HepG2 (cell line): Measurements from ENCODE around the gene LMAN2. TPM values are rescaled to one million over a fixed set of nuclear protein-coding genes. Genes with fewer than 3 reads are reported as not detected.

Source experiments
- ARID4A ChIP-seq: sonication (generic); formaldehyde crosslinking; IDR thresholded peaks from 2 replicates; pipeline ENCODE4 v1.5.0; 2020; ENCODE audit warnings: mild to moderate bottlenecking, missing genetic modification reagents, borderline replicate concordance
- PAX8 ChIP-seq: sonication (generic); formaldehyde crosslinking; IDR thresholded peaks from 2 replicates; pipeline ENCODE4 v1.8.0; 2022; ENCODE audit warnings: mild to moderate bottlenecking, missing genetic modification reagents, borderline replicate concordance
- SNAPC5 ChIP-seq: sonication (generic); formaldehyde crosslinking; IDR thresholded peaks from 2 replicates; pipeline ENCODE4 v1.8.1; 2023; ENCODE audit warnings: mild to moderate bottlenecking, missing genetic modification reagents, borderline replicate concordance
- SP5 ChIP-seq: IDR thresholded peaks from 2 replicates; pipeline ENCODE4 v1.6.1; 2016; ENCODE audit warnings: low read depth, borderline replicate concordance
- ZFX ChIP-seq: sonication (generic); formaldehyde crosslinking; IDR thresholded peaks from 2 replicates; pipeline ENCODE4 v1.4.0; 2020; ENCODE audit warnings: mild to moderate bottlenecking, low read depth, missing genetic modification reagents, moderate library complexity
- ZNF138 ChIP-seq: sonication (generic); formaldehyde crosslinking; IDR thresholded peaks from 2 replicates; pipeline ENCODE4 v1.5.0; 2020; ENCODE audit warnings: mild to moderate bottlenecking, low read depth, missing genetic modification reagents
- ZNF326 ChIP-seq: sonication (generic); formaldehyde crosslinking; IDR thresholded peaks from 2 replicates; pipeline ENCODE4 v1.4.0; 2020; ENCODE audit warnings: missing genetic modification reagents, borderline replicate concordance
- ZNF598 ChIP-seq: sonication (generic); formaldehyde crosslinking; IDR thresholded peaks from 2 replicates; pipeline ENCODE4 v1.5.1; 2020; ENCODE audit warnings: mild to moderate bottlenecking, missing genetic modification reagents, borderline replicate concordance
- polyA plus RNA-seq, 8 experiments: library from polyadenylated mRNA; depleted of rRNA in 3 of 8; stranded (reverse) in 7 of 8; unstranded in 1 of 8; fragments of >200 nt; fragmentation: Illumina TruSeq in 4 of 8; extraction: Trizol in 4 of 8; gene quantifications; 2 replicates each; pipeline versions ENCODE4 v1.2.1 to v1.2.3, GENCODE V29; 2011 to 2016; ENCODE audit warnings: low read depth in 4 of 8, missing spikeins in 1 of 8, mixed read lengths in 1 of 8; ENCODE audit not compliant: insufficient read depth in 1 of 8
- total RNA-seq, 5 experiments: library from RNA; depleted of rRNA; stranded (reverse); fragments of >200 nt; fragmentation: Illumina TruSeq; extraction: Trizol; gene quantifications; 2 replicates each; pipeline ENCODE4 v1.2.3, GENCODE V29; 2016; ENCODE audit warnings: low read depth in 1 of 5
- TF ChIP-seq, protein P1 (sequence below): sonication (generic); formaldehyde crosslinking; IDR thresholded peaks from 2 replicates; pipeline ENCODE4 v1.4.0; 2020; ENCODE audit warnings: mild to moderate bottlenecking, missing genetic modification reagents, borderline replicate concordance
- TF ChIP-seq, protein P2 (sequence below): sonication (generic); formaldehyde crosslinking; IDR thresholded peaks from 2 replicates; pipeline ENCODE4 v1.4.0; 2020; ENCODE audit warnings: missing genetic modification reagents, mild to moderate bottlenecking, borderline replicate concordance
- TF ChIP-seq, protein P3 (sequence below): IDR thresholded peaks from 2 replicates; pipeline ENCODE4 v1.6.1; 2016; ENCODE audit warnings: low read depth, borderline replicate concordance
- TF ChIP-seq, protein P4 (sequence below): IDR thresholded peaks from 2 replicates; pipeline ENCODE4 v1.6.1; 2016; ENCODE audit warnings: mild to moderate bottlenecking, missing biosample characterization, missing genetic modification reagents

The LMAN2 gene
- total and polyA plus RNA-seq, 2 of the 13 experiments (the other 11 are each of a cell fraction or from before 2014, with no cell fraction given): 191 to 197 TPM

DNA sequence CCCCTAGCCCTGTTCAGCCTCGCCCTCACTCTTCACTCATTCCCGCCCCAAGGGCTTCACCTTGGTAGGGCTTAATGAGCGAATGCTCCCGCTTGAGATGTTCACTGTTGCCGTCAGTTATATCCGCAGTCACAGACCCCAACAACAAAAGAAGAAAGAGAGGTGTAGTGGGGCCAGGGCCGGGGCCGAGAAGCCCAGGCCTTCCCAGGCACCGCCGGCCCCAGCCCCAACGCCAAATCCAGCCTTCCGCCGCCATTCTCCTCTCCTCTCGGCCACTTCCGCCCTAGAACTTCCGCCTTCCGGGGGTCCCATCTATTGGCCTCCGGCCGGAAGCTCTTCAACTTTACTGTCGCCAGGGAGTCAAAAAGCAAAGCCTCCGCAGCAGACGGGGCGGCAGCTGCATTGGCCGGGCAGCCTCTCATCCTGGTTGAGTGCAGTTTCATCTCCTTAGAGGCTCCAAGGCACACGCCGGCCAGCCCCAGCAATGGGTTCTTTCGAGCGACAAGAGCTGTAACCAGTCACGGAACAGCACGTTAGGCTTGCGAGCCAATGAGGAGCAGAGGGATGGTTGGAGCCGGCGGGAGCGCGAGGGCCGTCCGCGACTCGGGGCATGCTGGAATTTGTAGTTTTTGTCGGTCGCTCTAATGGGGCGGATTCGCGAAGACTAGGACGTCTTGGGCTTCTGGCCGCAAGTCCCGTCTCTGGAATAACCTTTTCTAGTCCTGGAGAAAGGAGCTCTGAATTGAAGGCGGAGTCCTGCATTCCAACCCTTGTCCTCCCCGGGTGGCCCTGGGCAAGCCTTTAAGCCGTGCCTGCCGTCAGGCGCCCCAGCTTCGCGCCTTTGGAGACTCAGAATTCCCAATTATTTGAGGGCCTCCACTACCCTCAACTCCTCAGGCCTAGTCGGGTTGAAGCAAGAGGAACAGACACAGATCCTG lies at the start of gene LMAN2 (continued):
- TF ChIP-seq, protein P1, sequence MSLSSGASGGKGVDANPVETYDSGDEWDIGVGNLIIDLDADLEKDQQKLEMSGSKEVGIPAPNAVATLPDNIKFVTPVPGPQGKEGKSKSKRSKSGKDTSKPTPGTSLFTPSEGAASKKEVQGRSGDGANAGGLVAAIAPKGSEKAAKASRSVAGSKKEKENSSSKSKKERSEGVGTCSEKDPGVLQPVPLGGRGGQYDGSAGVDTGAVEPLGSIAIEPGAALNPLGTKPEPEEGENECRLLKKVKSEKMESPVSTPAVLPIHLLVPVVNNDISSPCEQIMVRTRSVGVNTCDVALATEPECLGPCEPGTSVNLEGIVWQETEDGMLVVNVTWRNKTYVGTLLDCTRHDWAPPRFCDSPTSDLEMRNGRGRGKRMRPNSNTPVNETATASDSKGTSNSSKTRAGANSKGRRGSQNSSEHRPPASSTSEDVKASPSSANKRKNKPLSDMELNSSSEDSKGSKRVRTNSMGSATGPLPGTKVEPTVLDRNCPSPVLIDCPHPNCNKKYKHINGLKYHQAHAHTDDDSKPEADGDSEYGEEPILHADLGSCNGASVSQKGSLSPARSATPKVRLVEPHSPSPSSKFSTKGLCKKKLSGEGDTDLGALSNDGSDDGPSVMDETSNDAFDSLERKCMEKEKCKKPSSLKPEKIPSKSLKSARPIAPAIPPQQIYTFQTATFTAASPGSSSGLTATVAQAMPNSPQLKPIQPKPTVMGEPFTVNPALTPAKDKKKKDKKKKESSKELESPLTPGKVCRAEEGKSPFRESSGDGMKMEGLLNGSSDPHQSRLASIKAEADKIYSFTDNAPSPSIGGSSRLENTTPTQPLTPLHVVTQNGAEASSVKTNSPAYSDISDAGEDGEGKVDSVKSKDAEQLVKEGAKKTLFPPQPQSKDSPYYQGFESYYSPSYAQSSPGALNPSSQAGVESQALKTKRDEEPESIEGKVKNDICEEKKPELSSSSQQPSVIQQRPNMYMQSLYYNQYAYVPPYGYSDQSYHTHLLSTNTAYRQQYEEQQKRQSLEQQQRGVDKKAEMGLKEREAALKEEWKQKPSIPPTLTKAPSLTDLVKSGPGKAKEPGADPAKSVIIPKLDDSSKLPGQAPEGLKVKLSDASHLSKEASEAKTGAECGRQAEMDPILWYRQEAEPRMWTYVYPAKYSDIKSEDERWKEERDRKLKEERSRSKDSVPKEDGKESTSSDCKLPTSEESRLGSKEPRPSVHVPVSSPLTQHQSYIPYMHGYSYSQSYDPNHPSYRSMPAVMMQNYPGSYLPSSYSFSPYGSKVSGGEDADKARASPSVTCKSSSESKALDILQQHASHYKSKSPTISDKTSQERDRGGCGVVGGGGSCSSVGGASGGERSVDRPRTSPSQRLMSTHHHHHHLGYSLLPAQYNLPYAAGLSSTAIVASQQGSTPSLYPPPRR (CRISPR knock-in tag): 0 out of 2 replicates have a peak, but pooled peaks have one; percentile 33
- TF ChIP-seq, protein P2, sequence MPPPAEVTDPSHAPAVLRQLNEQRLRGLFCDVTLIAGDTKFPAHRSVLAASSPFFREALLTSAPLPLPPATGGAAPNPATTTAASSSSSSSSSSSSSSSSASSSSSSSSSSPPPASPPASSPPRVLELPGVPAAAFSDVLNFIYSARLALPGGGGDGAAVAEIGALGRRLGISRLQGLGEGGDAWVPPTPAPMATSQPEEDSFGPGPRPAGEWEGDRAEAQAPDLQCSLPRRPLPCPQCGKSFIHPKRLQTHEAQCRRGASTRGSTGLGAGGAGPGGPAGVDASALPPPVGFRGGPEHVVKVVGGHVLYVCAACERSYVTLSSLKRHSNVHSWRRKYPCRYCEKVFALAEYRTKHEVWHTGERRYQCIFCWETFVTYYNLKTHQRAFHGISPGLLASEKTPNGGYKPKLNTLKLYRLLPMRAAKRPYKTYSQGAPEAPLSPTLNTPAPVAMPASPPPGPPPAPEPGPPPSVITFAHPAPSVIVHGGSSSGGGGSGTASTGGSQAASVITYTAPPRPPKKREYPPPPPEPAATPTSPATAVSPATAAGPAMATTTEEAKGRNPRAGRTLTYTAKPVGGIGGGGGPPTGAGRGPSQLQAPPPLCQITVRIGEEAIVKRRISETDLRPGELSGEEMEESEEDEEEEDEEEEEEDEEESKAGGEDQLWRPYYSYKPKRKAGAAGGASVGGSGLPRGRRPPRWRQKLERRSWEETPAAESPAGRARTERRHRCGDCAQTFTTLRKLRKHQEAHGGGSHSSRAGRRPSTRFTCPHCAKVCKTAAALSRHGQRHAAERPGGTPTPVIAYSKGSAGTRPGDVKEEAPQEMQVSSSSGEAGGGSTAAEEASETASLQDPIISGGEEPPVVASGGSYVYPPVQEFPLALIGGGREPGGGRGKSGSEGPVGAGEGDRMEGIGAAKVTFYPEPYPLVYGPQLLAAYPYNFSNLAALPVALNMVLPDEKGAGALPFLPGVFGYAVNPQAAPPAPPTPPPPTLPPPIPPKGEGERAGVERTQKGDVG (CRISPR knock-in tag): peak; percentile 73; the same call in 1 of the 2 replicates
- TF ChIP-seq PAX8 (CRISPR knock-in tag): 0 out of 2 replicates have a peak, but pooled peaks have one; percentile 56
- no peak for TF ChIP-seq ZNF326 (CRISPR knock-in tag)
- TF ChIP-seq, protein P3, sequence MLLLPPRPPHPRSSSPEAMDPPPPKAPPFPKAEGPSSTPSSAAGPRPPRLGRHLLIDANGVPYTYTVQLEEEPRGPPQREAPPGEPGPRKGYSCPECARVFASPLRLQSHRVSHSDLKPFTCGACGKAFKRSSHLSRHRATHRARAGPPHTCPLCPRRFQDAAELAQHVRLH (CRISPR knock-in tag): peak; percentile 48; the same call in 1 of the 2 replicates
- no peak for TF ChIP-seq SNAPC5 (CRISPR knock-in tag)
- TF ChIP-seq ARID4A: peak; percentile 94
- no peak for TF ChIP-seq ZNF138 (CRISPR knock-in tag)
- TF ChIP-seq ZNF598 (CRISPR knock-in tag): peak; percentile 52; the same call in 1 of the 2 replicates
- TF ChIP-seq ZFX (CRISPR knock-in tag): peak; percentile 75
- no peak for TF ChIP-seq SP5 (CRISPR knock-in tag)
- TF ChIP-seq, protein P4, sequence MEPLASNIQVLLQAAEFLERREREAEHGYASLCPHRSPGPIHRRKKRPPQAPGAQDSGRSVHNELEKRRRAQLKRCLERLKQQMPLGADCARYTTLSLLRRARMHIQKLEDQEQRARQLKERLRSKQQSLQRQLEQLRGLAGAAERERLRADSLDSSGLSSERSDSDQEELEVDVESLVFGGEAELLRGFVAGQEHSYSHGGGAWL (CRISPR knock-in tag): 0 out of 2 replicates have a peak, but pooled peaks have one; percentile 34
